NCI-H1417 treated with DMSO at 0.1 percent for 48 hours (cell line): ENCODE results near the gene BCAR3.
"Not testable (repeated sequence)": the region's sequence is repeated elsewhere in the genome, so short reads cannot be mapped to it uniquely, and the experiment has no call there.

Experiments
- DNase-seq: peaks from one replicate; lab custom pipeline; 2025; lab: John Stamatoyannopoulos, UW

Gene BCAR3

GRCh38 chr1:93705892-93706500 lies 24.4 kb upstream of the BCAR3 start:
- DNase-seq = no peak

- no peak for DNase-seq
Measured at GRCh38 chr1:93704052-93704451, 22.4 kb upstream of the BCAR3 start.

- DNase-seq = no peak
Measured at GRCh38 chr1:93703643-93704042, 22.0 kb upstream of the BCAR3 start.

GRCh38 chr1:93702828-93703183 lies 21.2 kb upstream of the BCAR3 start:
- no peak for DNase-seq

- no peak for DNase-seq
Measured at GRCh38 chr1:93702111-93702827, 20.6 kb upstream of the BCAR3 start.

- no peak for DNase-seq
Measured at GRCh38 chr1:93701629-93702028, 20.0 kb upstream of the BCAR3 start.

- DNase-seq = no peak
Measured at GRCh38 chr1:93700532-93701469, 19.2 kb upstream of the BCAR3 start.

GRCh38 chr1:93699503-93700168 lies 18.0 kb upstream of the BCAR3 start:
- no peak for DNase-seq

GRCh38 chr1:93699049-93699384 lies 17.4 kb upstream of the BCAR3 start:
- no peak for DNase-seq

- no peak for DNase-seq
Measured at GRCh38 chr1:93698329-93699048, 16.9 kb upstream of the BCAR3 start.

GRCh38 chr1:93697566-93697965 lies 15.9 kb upstream of the BCAR3 start:
- DNase-seq = not testable (repeated sequence)

- no peak for DNase-seq
Measured at GRCh38 chr1:93695411-93696005, 13.9 kb upstream of the BCAR3 start.

- no peak for DNase-seq
Measured at GRCh38 chr1:93694819-93695218, 13.2 kb upstream of the BCAR3 start.

- DNase-seq = no peak
Measured at GRCh38 chr1:93694039-93694438, 12.4 kb upstream of the BCAR3 start.

GRCh38 chr1:93692983-93693591 lies 11.4 kb upstream of the BCAR3 start:
- no peak for DNase-seq

- DNase-seq = no peak
Measured at GRCh38 chr1:93692451-93692861, 10.8 kb upstream of the BCAR3 start.

- DNase-seq = no peak
Measured at GRCh38 chr1:93692026-93692425, 10.4 kb upstream of the BCAR3 start.

GRCh38 chr1:93690921-93691789 lies 9.5 kb upstream of the BCAR3 start:
- no peak for DNase-seq

- no peak for DNase-seq
Measured at GRCh38 chr1:93690341-93690740, 8.7 kb upstream of the BCAR3 start.
